ENCODE data around the gene GEMIN2.
"Not testable (repeated sequence)": the region's sequence is repeated elsewhere in the genome, so short reads cannot be mapped to it uniquely, and the experiment has no call there.

Gene GEMIN2

GRCh38 chr14:39113685-39114072, 444 bp upstream of the GEMIN2 start:
- no peak for DNase-seq (ENCODE audit: low spot score)

DNA sequence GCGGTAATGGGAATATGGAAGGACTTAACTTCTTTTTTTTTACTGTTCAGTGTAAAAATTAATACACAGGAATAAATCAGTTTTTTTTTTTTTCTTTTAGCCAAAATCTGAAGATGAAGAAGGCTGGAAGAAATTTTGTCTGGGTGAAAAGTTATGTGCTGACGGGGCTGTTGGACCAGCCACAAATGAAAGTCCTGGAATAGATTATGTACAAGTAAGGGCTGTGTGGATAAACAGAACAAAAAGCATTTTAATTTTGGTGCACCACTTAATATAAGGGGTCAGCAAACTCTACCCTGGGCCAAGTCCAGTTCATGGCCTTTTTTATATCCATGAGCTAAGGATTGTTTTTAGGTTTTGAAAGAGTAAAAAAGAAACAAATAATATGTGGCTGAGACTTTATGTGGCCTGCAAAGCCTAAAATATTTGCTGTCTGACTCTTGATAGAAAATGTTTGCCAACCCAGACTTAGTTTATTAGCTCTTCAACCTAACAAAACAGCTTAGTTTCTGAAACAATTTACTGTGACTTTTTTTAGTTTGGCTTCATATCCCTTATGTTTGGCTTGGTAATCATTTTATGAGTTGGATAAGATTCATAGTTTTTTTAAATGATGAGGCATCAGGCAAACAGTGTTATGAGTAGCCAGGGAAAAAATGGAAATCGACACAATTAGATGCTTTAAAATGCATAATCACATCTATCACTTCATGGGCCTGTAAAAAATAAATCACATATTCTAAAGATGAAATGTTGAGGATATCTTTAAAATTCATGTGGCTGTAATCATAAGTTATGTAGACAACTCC, 8.4 kb downstream of the GEMIN2 start:
- DNase-seq (ENCODE audit: low spot score): no peak

GRCh38 chr14:39137835-39138234, 23.7 kb downstream of the GEMIN2 start:
- DNase-seq (ENCODE audit: low spot score): not testable (repeated sequence)

- no peak for DNase-seq (ENCODE audit: low spot score)
Measured at GRCh38 chr14:39138440-39138839, 24.3 kb downstream of the GEMIN2 start.

GRCh38 chr14:39140170-39140569, 26.0 kb downstream of the GEMIN2 start:
- DNase-seq (ENCODE audit: low spot score): no peak

- DNase-seq (ENCODE audit: low spot score): not testable (repeated sequence)
Measured at GRCh38 chr14:39141623-39142022, 27.5 kb downstream of the GEMIN2 start.

DNA sequence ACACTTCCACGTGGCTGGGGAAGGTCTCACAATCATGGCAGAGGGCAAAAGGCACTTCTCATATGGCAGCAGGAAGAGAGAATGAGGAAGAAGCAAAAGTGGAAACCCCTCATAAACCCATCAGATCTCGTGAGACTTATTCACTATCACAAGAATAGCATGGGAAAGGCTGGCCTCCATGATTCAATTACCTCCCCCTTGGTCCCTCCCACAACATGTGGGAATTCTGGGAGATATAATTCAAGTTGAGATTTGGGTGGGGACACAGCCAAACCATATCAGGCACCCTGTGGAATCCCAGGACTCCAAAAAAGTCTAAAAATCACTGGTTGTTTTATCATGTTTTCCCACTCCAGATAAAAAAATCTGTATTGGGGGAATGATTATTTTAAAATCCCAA, 29.1 kb downstream of the GEMIN2 start:
- not testable (repeated sequence) for DNase-seq (ENCODE audit: low spot score)

DNA sequence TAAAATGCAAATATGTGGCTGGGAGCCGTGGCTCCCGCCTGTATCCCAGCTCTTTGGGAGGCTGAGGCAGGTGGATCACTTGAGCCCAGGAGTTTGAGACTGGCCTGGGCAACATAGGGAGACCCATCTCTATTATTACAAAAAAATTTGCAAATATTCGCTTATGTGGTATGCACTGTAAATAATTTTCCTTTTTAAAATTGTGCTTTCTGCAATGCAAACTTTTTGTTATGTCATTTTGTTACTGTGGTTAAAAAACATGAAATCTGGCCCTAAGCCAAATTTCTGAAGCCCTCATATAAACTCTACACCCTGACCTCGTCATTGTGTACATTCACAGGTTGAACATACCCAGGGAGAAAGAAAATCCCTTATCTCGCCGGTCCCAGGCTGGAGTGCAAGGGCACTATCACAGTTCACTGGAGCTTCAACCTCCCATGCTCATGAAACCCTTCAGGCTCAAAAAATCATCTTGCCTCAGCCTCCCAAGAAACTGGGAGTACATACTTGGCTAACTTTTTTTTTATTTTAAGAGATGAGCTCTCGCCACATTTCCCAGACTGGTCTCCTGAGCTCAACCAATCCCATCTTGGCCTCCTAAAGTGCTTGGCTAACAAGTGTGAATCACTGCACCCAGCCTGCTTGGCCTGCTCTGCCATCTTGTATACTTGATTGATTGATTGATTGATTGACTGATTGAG, 31.3 kb downstream of the GEMIN2 start:
- peak; percentile 32 for DNase-seq (ENCODE audit: low spot score)

GRCh38 chr14:39154594-39155189, 40.6 kb downstream of the GEMIN2 start:
- DNase-seq (ENCODE audit: low spot score): no peak

GRCh38 chr14:39157491-39157890, 43.4 kb downstream of the GEMIN2 start:
- DNase-seq (ENCODE audit: low spot score): no peak

DNA sequence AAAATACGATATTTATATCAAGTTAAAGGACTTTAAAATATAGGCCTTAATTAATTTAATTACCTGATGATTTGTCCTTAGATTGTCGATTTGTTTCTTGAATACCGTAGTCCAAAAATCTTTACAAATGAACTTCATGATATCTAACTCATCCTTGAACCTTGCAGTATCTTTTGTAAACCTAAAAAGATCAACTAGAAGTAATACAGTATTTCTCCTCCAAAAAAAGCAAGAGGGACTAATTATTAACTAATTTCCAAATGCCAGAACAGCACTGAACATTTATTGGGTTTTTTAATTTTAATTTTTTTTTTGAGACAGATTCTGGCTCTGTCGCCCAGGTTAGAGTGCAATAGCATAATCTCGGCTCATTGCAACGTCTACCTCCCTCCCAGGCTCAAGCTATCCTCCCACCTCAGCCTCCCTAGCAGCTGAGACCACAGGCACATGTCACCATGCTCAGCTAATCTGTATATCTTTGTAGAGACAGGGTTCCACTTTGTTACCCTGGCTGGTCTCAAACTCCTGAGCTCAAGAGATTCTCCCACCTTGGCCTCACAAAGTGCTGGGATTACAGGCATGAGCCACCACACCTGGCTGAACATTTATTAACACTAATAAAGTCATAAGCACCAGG, 44.2 kb downstream of the GEMIN2 start:
- DNase-seq (ENCODE audit: low spot score): no peak

GRCh38 chr14:39160494-39160893, 46.4 kb downstream of the GEMIN2 start:
- DNase-seq (ENCODE audit: low spot score): no peak

DNA sequence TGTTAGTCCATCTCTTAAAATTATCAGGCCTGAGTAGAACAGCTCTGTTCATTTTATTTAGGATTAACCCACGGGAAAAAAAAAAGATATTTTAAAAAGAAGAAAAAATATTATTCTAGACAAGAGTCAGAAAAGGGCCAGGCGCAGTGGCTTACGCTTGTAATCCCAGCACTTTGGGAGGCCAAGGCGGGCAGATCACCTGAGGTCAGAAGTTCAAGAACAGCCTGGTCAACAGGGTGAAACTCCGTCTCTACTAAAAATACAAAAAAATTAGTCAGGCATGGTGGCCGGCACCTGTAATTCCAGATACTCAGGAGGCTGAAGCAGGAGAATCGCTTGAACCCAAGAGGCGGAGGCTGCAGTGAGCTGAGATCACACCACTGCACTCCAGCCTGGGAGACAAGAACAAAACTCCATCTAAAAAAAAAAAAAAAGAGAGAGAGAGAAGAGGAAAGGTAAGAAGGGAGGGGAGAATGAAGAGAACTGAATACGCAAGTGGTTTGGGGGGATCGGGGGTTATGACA, 53.7 kb downstream of the GEMIN2 start:
- not testable (repeated sequence) for DNase-seq (ENCODE audit: low spot score)

DNA sequence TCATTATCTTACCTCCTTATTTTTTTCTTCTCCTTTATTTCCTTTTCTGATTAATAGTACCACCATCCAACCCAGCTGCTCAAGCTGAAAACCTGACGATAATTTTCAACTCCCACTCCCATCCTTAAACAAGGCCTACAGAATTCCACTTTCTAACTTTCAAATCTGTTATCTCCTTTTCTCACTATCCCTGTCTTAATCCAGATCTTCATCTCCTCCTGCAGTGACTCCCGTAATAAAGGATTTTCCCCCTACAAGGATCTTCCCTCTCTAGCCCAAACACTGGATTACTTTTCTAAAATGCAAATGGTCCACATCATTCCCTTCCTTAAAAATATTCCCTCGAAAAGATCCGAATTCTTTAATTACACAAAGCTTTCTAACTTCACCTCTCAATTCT, 54.5 kb downstream of the GEMIN2 start:
- no peak for DNase-seq (ENCODE audit: low spot score)

DNA sequence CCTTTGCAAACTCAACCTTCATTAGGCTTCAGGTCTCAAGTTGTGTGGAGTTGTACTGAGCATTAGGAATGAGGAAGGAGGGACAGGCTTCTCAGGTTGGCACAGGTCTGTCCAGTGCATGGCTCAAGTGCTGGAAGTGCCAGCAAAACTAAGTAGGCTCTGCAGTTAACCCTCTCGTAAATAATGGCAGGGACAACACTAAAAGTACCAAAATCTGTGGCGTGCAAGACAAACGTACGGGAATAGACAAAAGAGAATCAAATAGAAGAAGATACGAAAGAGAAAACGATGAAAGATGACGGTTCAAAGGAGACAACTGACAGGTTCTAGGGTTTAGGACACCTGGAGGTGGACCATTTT, 55.4 kb downstream of the GEMIN2 start:
- DNase-seq (ENCODE audit: low spot score): no peak

DNA sequence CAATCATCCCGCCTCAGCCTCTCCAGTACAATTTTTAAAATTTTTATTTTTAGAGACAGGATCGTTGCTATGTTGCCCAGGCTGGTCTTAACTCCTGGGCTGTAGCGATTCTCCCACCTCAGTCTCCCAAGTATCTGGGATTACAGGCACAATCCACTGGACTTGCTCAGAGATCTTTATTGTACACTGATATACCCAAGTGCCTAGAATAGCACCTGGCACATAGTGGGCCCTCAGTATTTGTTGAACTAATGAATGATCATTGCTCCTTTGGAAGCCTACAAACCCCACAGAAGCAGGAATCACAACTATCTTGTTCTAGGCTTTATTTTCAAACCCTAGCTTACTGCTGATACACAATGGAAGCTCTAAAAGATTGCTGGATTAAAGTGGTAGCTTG, 59.1 kb downstream of the GEMIN2 start:
- no peak for DNase-seq (ENCODE audit: low spot score)

- DNase-seq (ENCODE audit: low spot score): peak; percentile 78
Measured at GRCh38 chr14:39174560-39175444, 60.7 kb downstream of the GEMIN2 start, which contains the start of gene PNN. TSS of gene PNN (plus strand) at chr14:39175254. CDS start at chr14:39175280, 26 bp downstream.

- DNase-seq (ENCODE audit: low spot score): no peak
Measured at GRCh38 chr14:39175445-39176262, 61.5 kb downstream of the GEMIN2 start.

DNA sequence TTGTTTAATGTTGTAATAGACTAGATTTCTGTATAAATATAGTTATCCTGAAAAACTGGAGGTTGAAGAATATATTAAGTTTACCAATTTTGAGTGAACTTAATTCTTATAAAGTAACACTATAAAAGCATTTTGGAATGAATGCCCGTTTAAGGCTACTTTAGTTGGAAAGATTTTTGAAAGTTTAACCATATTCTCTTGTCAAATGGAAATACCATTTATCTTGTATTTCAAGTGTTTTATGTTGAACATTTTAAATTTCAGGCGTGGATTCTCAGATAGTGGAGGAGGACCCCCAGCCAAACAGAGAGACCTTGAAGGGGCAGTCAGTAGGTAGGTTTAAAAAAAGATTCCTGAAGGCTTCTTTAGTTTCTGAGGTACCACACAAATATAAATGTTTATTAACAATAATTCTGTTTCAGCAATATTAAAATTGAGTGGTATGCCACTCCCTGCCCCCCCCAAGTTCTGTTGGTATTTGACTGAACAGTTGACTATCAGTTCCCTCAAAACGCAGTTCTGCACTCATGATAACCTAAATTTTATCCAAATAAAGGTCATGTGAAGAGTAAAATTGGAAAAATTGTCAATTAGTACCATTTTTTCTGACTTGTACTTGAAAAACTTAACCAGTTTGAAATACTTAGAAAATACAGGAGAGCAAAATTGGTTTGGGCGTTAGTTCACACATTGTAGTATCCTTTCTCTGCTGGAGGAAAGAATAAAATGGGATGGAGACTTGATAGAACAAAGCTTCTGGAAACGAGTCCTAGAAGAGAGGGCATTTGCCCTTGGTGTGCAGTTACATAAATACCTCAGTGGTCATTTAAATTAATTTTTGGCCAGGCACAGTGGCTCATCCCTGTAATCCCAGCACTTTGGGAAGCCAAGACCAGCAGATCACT, 62.4 kb downstream of the GEMIN2 start:
- DNase-seq (ENCODE audit: low spot score): no peak

Measured in HuH-7 (cell line).